Stimulated activated CD4-positive, alpha-beta T cell treated with anti-CD3 and anti-CD28 coated beads, TNF-alpha, amount 100 ng/mL, for 48 hours (primary cell): ENCODE results near the gene ISL2.
A peak's percentile ranks its signal among the peaks of the same experiment; 100 is the strongest.
"Not testable (repeated sequence)": the region's sequence is repeated elsewhere in the genome, so short reads cannot be mapped to it uniquely, and the experiment has no call there.

Experiments
- DNase-seq, 3 donors: peaks; one replicate each; pipeline ENCODE4 v3.0.0-alpha.2; 2020; ENCODE audit warnings: low read depth in 3 of 3

Gene ISL2

GRCh38 chr15:76336254-76337058 is at the start of gene ISL2:
Gene ISL2, plus strand, starts transcription at chr15:76336773. Its CDS starts 111 bp downstream, at chr15:76336884.
- peak in 2 of 3 donors; percentile 54 to 66 for DNase-seq

- DNase-seq, result no peak
Observed at GRCh38 chr15:76289582-76289981, 47.0 kb upstream of the ISL2 start.

GRCh38 chr15:76293361-76293760 is 43.2 kb upstream of the ISL2 start:
- DNase-seq, result no peak

GRCh38 chr15:76294463-76294862 is 42.1 kb upstream of the ISL2 start:
- DNase-seq, result not testable (repeated sequence)

GRCh38 chr15:76296849-76297248 is 39.7 kb upstream of the ISL2 start:
- DNase-seq, result no peak

GRCh38 chr15:76297951-76298350 is 38.6 kb upstream of the ISL2 start:
- not testable (repeated sequence) for DNase-seq

- DNase-seq, result no peak
Observed at GRCh38 chr15:76298986-76299385, 37.6 kb upstream of the ISL2 start.

GRCh38 chr15:76299786-76300185 is 36.8 kb upstream of the ISL2 start:
- DNase-seq, result no peak

- no peak for DNase-seq
Observed at GRCh38 chr15:76303909-76304308, 32.7 kb upstream of the ISL2 start.

- no peak for DNase-seq
Observed at GRCh38 chr15:76309601-76310330, 26.8 kb upstream of the ISL2 start.

GRCh38 chr15:76310475-76311099 is 26.0 kb upstream of the ISL2 start:
- peak in 1 of 3 donors; percentile 10 for DNase-seq

GRCh38 chr15:76311100-76311953 is 25.2 kb upstream of the ISL2 start, which contains the start of gene ETFA:
Gene ETFA, minus strand, starts transcription at chr15:76311469. Its CDS starts 81 bp downstream, at chr15:76311388.
- peak; percentile 89 to 93 (median 91) for DNase-seq

- DNase-seq, result no peak
Observed at GRCh38 chr15:76312540-76313174, 23.9 kb upstream of the ISL2 start.

GRCh38 chr15:76313175-76313567 is 23.4 kb upstream of the ISL2 start:
- DNase-seq, result not testable (repeated sequence)

- DNase-seq, result no peak
Observed at GRCh38 chr15:76313731-76314130, 22.8 kb upstream of the ISL2 start.

- no peak for DNase-seq
Observed at GRCh38 chr15:76320012-76320411, 16.6 kb upstream of the ISL2 start.

- no peak for DNase-seq
Observed at GRCh38 chr15:76321171-76321570, 15.4 kb upstream of the ISL2 start.

- DNase-seq, result no peak
Observed at GRCh38 chr15:76321602-76322001, 15.0 kb upstream of the ISL2 start.

GRCh38 chr15:76324066-76324465 is 12.5 kb upstream of the ISL2 start:
- DNase-seq, result no peak

GRCh38 chr15:76325704-76326103 is 10.9 kb upstream of the ISL2 start:
- no peak for DNase-seq
